HL-60 (cell line): Measurements from ENCODE around the gene GM2A.

Experiments used
- GABPA ChIP-seq: IDR thresholded peaks from 2 replicates; pipeline ENCODE4 v1.6.1; 2012; ENCODE audit warnings: low read depth
- POLR2AphosphoS5 ChIP-seq: IDR thresholded peaks from 2 replicates; pipeline ENCODE4 v1.6.1; 2012; ENCODE audit warnings: low read depth
- SPI1 ChIP-seq: IDR thresholded peaks from 2 replicates; pipeline ENCODE4 v1.6.1; 2012; ENCODE audit warnings: low read depth, mild to moderate bottlenecking, borderline replicate concordance
- TF ChIP-seq, protein P1 (sequence below): IDR thresholded peaks from one replicate; pipeline ENCODE4 v1.5.1; 2011; ENCODE audit warnings: low read length, control low read depth, inconsistent platforms; ENCODE audit not compliant: insufficient read depth
- TF ChIP-seq, protein P2 (sequence below): IDR thresholded peaks from 2 replicates; pipeline ENCODE4 v1.6.1; 2012; ENCODE audit warnings: low read depth; ENCODE audit not compliant: insufficient replicate concordance

GRCh38 chr5:151270599-151270998 is 17.6 kb downstream of the GM2A start:
- TF ChIP-seq, protein P1, sequence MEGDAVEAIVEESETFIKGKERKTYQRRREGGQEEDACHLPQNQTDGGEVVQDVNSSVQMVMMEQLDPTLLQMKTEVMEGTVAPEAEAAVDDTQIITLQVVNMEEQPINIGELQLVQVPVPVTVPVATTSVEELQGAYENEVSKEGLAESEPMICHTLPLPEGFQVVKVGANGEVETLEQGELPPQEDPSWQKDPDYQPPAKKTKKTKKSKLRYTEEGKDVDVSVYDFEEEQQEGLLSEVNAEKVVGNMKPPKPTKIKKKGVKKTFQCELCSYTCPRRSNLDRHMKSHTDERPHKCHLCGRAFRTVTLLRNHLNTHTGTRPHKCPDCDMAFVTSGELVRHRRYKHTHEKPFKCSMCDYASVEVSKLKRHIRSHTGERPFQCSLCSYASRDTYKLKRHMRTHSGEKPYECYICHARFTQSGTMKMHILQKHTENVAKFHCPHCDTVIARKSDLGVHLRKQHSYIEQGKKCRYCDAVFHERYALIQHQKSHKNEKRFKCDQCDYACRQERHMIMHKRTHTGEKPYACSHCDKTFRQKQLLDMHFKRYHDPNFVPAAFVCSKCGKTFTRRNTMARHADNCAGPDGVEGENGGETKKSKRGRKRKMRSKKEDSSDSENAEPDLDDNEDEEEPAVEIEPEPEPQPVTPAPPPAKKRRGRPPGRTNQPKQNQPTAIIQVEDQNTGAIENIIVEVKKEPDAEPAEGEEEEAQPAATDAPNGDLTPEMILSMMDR, result no peak
- no peak for TF ChIP-seq POLR2AphosphoS5
- no peak for TF ChIP-seq SPI1
- TF ChIP-seq, protein P2, sequence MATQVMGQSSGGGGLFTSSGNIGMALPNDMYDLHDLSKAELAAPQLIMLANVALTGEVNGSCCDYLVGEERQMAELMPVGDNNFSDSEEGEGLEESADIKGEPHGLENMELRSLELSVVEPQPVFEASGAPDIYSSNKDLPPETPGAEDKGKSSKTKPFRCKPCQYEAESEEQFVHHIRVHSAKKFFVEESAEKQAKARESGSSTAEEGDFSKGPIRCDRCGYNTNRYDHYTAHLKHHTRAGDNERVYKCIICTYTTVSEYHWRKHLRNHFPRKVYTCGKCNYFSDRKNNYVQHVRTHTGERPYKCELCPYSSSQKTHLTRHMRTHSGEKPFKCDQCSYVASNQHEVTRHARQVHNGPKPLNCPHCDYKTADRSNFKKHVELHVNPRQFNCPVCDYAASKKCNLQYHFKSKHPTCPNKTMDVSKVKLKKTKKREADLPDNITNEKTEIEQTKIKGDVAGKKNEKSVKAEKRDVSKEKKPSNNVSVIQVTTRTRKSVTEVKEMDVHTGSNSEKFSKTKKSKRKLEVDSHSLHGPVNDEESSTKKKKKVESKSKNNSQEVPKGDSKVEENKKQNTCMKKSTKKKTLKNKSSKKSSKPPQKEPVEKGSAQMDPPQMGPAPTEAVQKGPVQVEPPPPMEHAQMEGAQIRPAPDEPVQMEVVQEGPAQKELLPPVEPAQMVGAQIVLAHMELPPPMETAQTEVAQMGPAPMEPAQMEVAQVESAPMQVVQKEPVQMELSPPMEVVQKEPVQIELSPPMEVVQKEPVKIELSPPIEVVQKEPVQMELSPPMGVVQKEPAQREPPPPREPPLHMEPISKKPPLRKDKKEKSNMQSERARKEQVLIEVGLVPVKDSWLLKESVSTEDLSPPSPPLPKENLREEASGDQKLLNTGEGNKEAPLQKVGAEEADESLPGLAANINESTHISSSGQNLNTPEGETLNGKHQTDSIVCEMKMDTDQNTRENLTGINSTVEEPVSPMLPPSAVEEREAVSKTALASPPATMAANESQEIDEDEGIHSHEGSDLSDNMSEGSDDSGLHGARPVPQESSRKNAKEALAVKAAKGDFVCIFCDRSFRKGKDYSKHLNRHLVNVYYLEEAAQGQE, result no peak
- no peak for TF ChIP-seq GABPA
